Measurements from ENCODE around the gene RASGRF2. TPM values are rescaled to one million over a fixed set of nuclear protein-coding genes. Genes with fewer than 3 reads are reported as not detected.
A peak's percentile ranks its signal among the peaks of the same experiment; 100 is the strongest.

Gene RASGRF2
- total RNA-seq (2014; rRNA removed; shearing (Covaris generic); ENCODE audit: low replicate concordance), result 11.1 and 19.4 TPM in 2 replicates

DNA sequence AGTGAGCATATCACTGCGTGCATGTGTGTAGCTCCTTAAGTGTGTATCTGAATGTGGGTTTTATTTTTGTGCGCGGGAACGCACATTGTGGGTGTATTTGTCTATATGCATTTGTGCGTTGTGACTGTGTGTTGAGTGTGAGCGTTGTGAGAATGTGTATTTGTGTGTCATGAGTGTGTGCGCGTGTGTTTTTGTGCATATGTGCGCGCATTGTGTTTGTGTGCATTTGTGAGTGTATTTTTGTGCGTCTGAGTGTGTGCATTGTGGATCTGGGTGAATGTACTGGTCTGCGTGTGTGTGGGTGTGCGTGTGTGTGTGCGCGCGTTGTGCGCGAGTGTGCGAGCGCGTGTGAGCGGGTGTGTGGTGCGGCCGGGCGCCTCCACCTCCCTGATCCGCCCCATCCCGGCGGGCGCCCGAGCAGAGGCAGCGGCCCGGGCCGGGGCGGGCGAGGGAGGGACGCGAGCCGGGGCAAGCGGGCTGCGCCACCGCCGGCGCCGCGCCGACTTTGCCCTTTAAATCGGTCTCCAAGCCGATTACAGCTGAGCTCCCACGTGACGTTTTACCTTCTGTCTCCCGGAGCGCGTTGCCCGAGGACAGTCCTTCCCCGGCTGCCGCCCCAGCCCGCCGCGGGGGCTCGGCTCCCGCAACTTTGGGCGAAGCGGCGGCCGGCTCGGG, at the start of gene RASGRF2:
TSS of gene RASGRF2 (plus strand) at position 596 of the 675 bp plus-strand sequence. CDS start 376 bp downstream, outside the sequence.
- Histone ChIP-seq H3K4me2 (ENCODE audit: low read depth, low read length, poor library complexity, severe bottlenecking) (peak within 1 kb of the TSS; percentile 70), H3K4me1 (ENCODE audit: low read length) (peaks cover 89% of the 10 kb centered on the region), H3K27ac (ENCODE audit: low read length) (peak within 1 kb of the TSS; percentile 98), H3K27me3 (ENCODE audit: low read length) (no peaks in the 10 kb centered on the region), H3K9me3 (ENCODE audit: low read length) (no peaks in the 10 kb centered on the region), H3K36me3 (ENCODE audit: insufficient read depth, low read length) (no peaks in the 10 kb centered on the region), H3K9me2 (replicated peaks; ENCODE audit: insufficient read depth, low read length) (no peaks in the 10 kb centered on the region), H3K4me3 (ENCODE audit: low read length) (peak within 1 kb of the TSS; percentile 46), H3K79me2 (ENCODE audit: low read length) (peaks cover 7% of the 10 kb centered on the region), H3K9ac (ENCODE audit: low read length) (peak within 1 kb of the TSS; percentile 60), H4K20me1 (ENCODE audit: insufficient read depth, low read depth, low read length) (no peaks in the 10 kb centered on the region), H2AFZ (ENCODE audit: low read length) (no peak within 1 kb of the TSS)
- DNase-seq, result peak; percentile 38

- no peak for DNase-seq
- no peaks in the 10 kb centered on the region for H3K36me3 ChIP-seq (ENCODE audit: insufficient read depth, low read length)
- H3K79me2 ChIP-seq (ENCODE audit: low read length), result no peaks in the 10 kb centered on the region
- no peak overlapping the region for H2AFZ ChIP-seq (ENCODE audit: low read length)
- no peak overlapping the region for H3K4me2 ChIP-seq (ENCODE audit: low read depth, low read length, poor library complexity, severe bottlenecking)
- H3K4me3 ChIP-seq (ENCODE audit: low read length), result no peak overlapping the region
- H3K27ac ChIP-seq (ENCODE audit: low read length), result no peak overlapping the region
- no peak overlapping the region for H3K9ac ChIP-seq (ENCODE audit: low read length)
- peaks cover 8% of the 10 kb centered on the region for H3K4me1 ChIP-seq (ENCODE audit: low read length)
- H3K9me3 ChIP-seq (ENCODE audit: low read length), result no peaks in the 10 kb centered on the region
- H3K9me2 ChIP-seq (replicated peaks; ENCODE audit: insufficient read depth, low read length), result no peaks in the 10 kb centered on the region
- H4K20me1 ChIP-seq (ENCODE audit: insufficient read depth, low read depth, low read length), result no peaks in the 10 kb centered on the region
- H3K27me3 ChIP-seq (ENCODE audit: low read length), result no peaks in the 10 kb centered on the region
Measured at GRCh38 chr5:80912479-80912878, 47.7 kb upstream of the RASGRF2 start.

DNA sequence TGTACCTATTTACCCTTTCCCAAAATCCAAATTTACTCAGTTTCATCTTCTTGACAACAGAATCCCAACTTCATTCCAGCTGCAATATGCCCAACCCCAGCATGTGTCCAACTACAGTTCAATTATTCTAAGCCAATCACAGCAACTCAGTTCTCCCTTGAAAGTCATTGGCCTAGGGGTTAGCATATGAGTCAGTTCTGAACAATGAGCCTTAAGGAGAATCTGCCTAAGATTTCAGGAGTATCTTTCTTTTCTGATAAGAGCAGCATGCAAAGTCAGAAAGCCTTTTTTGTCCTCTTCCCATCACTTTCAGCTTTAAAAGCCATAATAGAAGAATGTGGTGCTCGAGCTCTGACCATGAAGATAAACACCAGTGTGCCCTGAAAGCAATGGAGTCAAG, 44.4 kb upstream of the RASGRF2 start:
- DNase-seq, result no peak
- Histone ChIP-seq H3K4me3 (ENCODE audit: low read length) (no peak overlapping the region), H3K9ac (ENCODE audit: low read length) (no peak overlapping the region), H2AFZ (ENCODE audit: low read length) (no peak overlapping the region), H3K79me2 (ENCODE audit: low read length) (no peaks in the 10 kb centered on the region), H3K9me2 (replicated peaks; ENCODE audit: insufficient read depth, low read length) (no peaks in the 10 kb centered on the region), H4K20me1 (ENCODE audit: insufficient read depth, low read depth, low read length) (no peaks in the 10 kb centered on the region), H3K27ac (ENCODE audit: low read length) (no peak overlapping the region), H3K9me3 (ENCODE audit: low read length) (no peaks in the 10 kb centered on the region), H3K4me1 (ENCODE audit: low read length) (peaks cover 8% of the 10 kb centered on the region), H3K4me2 (ENCODE audit: low read depth, low read length, poor library complexity, severe bottlenecking) (no peak overlapping the region), H3K36me3 (ENCODE audit: insufficient read depth, low read length) (no peaks in the 10 kb centered on the region), H3K27me3 (ENCODE audit: low read length) (no peaks in the 10 kb centered on the region)

- Histone ChIP-seq H3K4me3 (ENCODE audit: low read length) (no peak overlapping the region), H3K27me3 (ENCODE audit: low read length) (no peaks in the 10 kb centered on the region), H3K9ac (ENCODE audit: low read length) (no peak overlapping the region), H4K20me1 (ENCODE audit: insufficient read depth, low read depth, low read length) (no peaks in the 10 kb centered on the region), H3K9me2 (replicated peaks; ENCODE audit: insufficient read depth, low read length) (no peaks in the 10 kb centered on the region), H3K4me2 (ENCODE audit: low read depth, low read length, poor library complexity, severe bottlenecking) (no peak overlapping the region), H2AFZ (ENCODE audit: low read length) (no peak overlapping the region), H3K9me3 (ENCODE audit: low read length) (no peaks in the 10 kb centered on the region), H3K4me1 (ENCODE audit: low read length) (peaks cover 8% of the 10 kb centered on the region), H3K27ac (ENCODE audit: low read length) (no peak overlapping the region), H3K36me3 (ENCODE audit: insufficient read depth, low read length) (no peaks in the 10 kb centered on the region), H3K79me2 (ENCODE audit: low read length) (no peaks in the 10 kb centered on the region)
- no peak for DNase-seq
Measured at GRCh38 chr5:80916676-80917075, 43.5 kb upstream of the RASGRF2 start.

- Histone ChIP-seq H3K27me3 (ENCODE audit: low read length) (no peaks in the 10 kb centered on the region), H3K27ac (ENCODE audit: low read length) (no peak overlapping the region), H3K9ac (ENCODE audit: low read length) (no peak overlapping the region), H3K9me2 (replicated peaks; ENCODE audit: insufficient read depth, low read length) (no peaks in the 10 kb centered on the region), H4K20me1 (ENCODE audit: insufficient read depth, low read depth, low read length) (no peaks in the 10 kb centered on the region), H3K79me2 (ENCODE audit: low read length) (no peaks in the 10 kb centered on the region), H2AFZ (ENCODE audit: low read length) (no peak overlapping the region), H3K4me2 (ENCODE audit: low read depth, low read length, poor library complexity, severe bottlenecking) (no peak overlapping the region), H3K36me3 (ENCODE audit: insufficient read depth, low read length) (no peaks in the 10 kb centered on the region), H3K9me3 (ENCODE audit: low read length) (no peaks in the 10 kb centered on the region), H3K4me1 (ENCODE audit: low read length) (peaks cover 8% of the 10 kb centered on the region), H3K4me3 (ENCODE audit: low read length) (no peak overlapping the region)
- no peak for DNase-seq
Measured at GRCh38 chr5:80917631-80918030, 42.5 kb upstream of the RASGRF2 start.

DNA sequence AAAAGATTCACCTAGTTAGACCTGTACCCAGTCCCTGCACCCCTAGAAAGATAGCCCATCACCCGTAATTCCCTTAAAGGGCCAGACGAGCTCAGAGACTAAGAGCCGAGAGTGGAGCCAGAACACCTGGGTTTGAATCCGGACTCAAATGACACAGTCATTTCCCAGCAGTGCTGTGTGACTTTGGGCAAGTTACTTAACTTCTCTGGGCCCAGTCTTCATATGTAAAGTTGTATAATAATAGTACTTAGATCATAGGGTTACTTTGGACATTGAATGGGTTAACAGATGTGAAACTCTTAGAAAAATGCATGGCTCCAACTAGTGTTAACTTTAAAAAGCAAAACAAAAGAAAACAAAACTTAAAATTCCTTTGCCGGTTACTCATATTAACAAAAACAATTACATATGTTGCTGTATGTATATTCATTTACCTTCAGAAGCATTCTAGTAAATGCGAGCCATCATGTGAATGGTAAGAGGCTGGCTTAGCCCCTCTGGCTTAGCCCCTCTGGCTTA, 40.4 kb upstream of the RASGRF2 start:
- no peak overlapping the region for H3K9ac ChIP-seq (ENCODE audit: low read length)

GRCh38 chr5:80920333-80920732, 39.8 kb upstream of the RASGRF2 start:
- no peak overlapping the region for H3K4me2 ChIP-seq (ENCODE audit: low read depth, low read length, poor library complexity, severe bottlenecking)
- no peak overlapping the region for H2AFZ ChIP-seq (ENCODE audit: low read length)
- H3K27me3 ChIP-seq (ENCODE audit: low read length), result no peaks in the 10 kb centered on the region
- H3K9me2 ChIP-seq (replicated peaks; ENCODE audit: insufficient read depth, low read length), result no peaks in the 10 kb centered on the region
- H3K79me2 ChIP-seq (ENCODE audit: low read length), result no peaks in the 10 kb centered on the region
- H3K27ac ChIP-seq (ENCODE audit: low read length), result no peak overlapping the region
- peaks cover 8% of the 10 kb centered on the region for H3K4me1 ChIP-seq (ENCODE audit: low read length)
- no peak for DNase-seq
- no peaks in the 10 kb centered on the region for H4K20me1 ChIP-seq (ENCODE audit: insufficient read depth, low read depth, low read length)
- no peak overlapping the region for H3K4me3 ChIP-seq (ENCODE audit: low read length)
- H3K36me3 ChIP-seq (ENCODE audit: insufficient read depth, low read length), result no peaks in the 10 kb centered on the region
- no peak overlapping the region for H3K9ac ChIP-seq (ENCODE audit: low read length)
- no peaks in the 10 kb centered on the region for H3K9me3 ChIP-seq (ENCODE audit: low read length)

More for the DNA sequence above, 40.4 kb upstream of the RASGRF2 start:
- H3K4me1 ChIP-seq (ENCODE audit: low read length), result peaks cover 8% of the 10 kb centered on the region
- H3K4me3 ChIP-seq (ENCODE audit: low read length), result no peak overlapping the region
- no peaks in the 10 kb centered on the region for H3K36me3 ChIP-seq (ENCODE audit: insufficient read depth, low read length)
- no peaks in the 10 kb centered on the region for H4K20me1 ChIP-seq (ENCODE audit: insufficient read depth, low read depth, low read length)
- no peaks in the 10 kb centered on the region for H3K9me3 ChIP-seq (ENCODE audit: low read length)
- H3K79me2 ChIP-seq (ENCODE audit: low read length), result no peaks in the 10 kb centered on the region
- no peak overlapping the region for H2AFZ ChIP-seq (ENCODE audit: low read length)
- no peak overlapping the region for H3K27ac ChIP-seq (ENCODE audit: low read length)
- H3K9me2 ChIP-seq (replicated peaks; ENCODE audit: insufficient read depth, low read length), result no peaks in the 10 kb centered on the region
- no peak for DNase-seq
- no peak overlapping the region for H3K4me2 ChIP-seq (ENCODE audit: low read depth, low read length, poor library complexity, severe bottlenecking)
- no peaks in the 10 kb centered on the region for H3K27me3 ChIP-seq (ENCODE audit: low read length)

- Histone ChIP-seq H3K4me3 (ENCODE audit: low read length) (no peak overlapping the region), H3K36me3 (ENCODE audit: insufficient read depth, low read length) (no peaks in the 10 kb centered on the region), H3K27ac (ENCODE audit: low read length) (no peak overlapping the region), H3K9me3 (ENCODE audit: low read length) (no peaks in the 10 kb centered on the region), H3K9ac (ENCODE audit: low read length) (no peak overlapping the region), H3K27me3 (ENCODE audit: low read length) (no peaks in the 10 kb centered on the region), H3K4me2 (ENCODE audit: low read depth, low read length, poor library complexity, severe bottlenecking) (no peak overlapping the region), H4K20me1 (ENCODE audit: insufficient read depth, low read depth, low read length) (no peaks in the 10 kb centered on the region), H2AFZ (ENCODE audit: low read length) (no peak overlapping the region), H3K4me1 (ENCODE audit: low read length) (peaks cover 8% of the 10 kb centered on the region), H3K79me2 (ENCODE audit: low read length) (no peaks in the 10 kb centered on the region), H3K9me2 (replicated peaks; ENCODE audit: insufficient read depth, low read length) (no peaks in the 10 kb centered on the region)
- no peak for DNase-seq
Measured at GRCh38 chr5:80921026-80921425, 39.1 kb upstream of the RASGRF2 start.
